ENCODE measurements around the gene UGT1A8. TPM values are rescaled to one million over a fixed set of nuclear protein-coding genes. Genes with fewer than 3 reads are reported as not detected.

UGT1A8 gene
- total RNA-seq, 1 donor from 2014 or later: not detected

DNA sequence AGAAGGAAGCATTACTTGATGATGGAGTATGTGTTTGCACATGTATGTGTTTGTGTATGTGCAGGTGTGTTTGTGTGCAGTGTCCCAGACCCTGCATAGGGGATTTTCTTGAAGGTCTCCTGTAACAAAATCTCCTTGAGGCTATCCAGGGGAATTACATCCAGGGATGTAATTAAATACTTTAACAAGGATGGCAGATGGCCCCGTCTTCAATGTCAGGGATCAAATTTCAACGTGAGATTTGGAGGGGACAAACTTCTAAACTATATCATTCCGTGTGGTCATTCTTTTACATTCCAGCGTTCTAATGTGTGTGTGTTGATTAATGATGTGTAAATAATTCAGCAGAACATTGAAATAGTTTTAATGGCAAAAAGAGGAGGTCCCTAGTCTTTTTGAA is 57.6 kb downstream of the UGT1A8 start:
- peaks cover 1% of the 10 kb centered on the region for H3K27me3 Mint-ChIP-seq (ENCODE audit: unreplicated experiment)
- peaks cover 4% of the 10 kb centered on the region for H3K4me1 Mint-ChIP-seq (ENCODE audit: unreplicated experiment)
- DNase-seq (ENCODE audit: extremely low spot score, unreplicated experiment): no peak
- peaks cover 3% of the 10 kb centered on the region for H3K9me3 Mint-ChIP-seq (ENCODE audit: unreplicated experiment)
- H3K4me3 Mint-ChIP-seq (ENCODE audit: unreplicated experiment): no peak overlapping the region
- H3K27ac Mint-ChIP-seq (ENCODE audit: unreplicated experiment): no peak overlapping the region
- TF ChIP-seq CTCF (IDR thresholded peaks at IDR 0.05): no peak
- H3K36me3 Mint-ChIP-seq (ENCODE audit: unreplicated experiment): no peaks in the 10 kb centered on the region

- no peak for TF ChIP-seq CTCF (IDR thresholded peaks at IDR 0.05)
- Mint-ChIP-seq H3K9me3 (ENCODE audit: unreplicated experiment) (peaks cover 3% of the 10 kb centered on the region), H3K27me3 (ENCODE audit: unreplicated experiment) (no peaks in the 10 kb centered on the region), H3K4me1 (ENCODE audit: unreplicated experiment) (peaks cover 4% of the 10 kb centered on the region), H3K36me3 (ENCODE audit: unreplicated experiment) (no peaks in the 10 kb centered on the region), H3K4me3 (ENCODE audit: unreplicated experiment) (no peak overlapping the region), H3K27ac (ENCODE audit: unreplicated experiment) (no peak overlapping the region)
- no peak for DNase-seq (ENCODE audit: extremely low spot score, unreplicated experiment)
Observed at GRCh38 chr2:233676046-233676445, 58.6 kb downstream of the UGT1A8 start.

- peaks cover 4% of the 10 kb centered on the region for H3K4me1 Mint-ChIP-seq (ENCODE audit: unreplicated experiment)
- no peaks in the 10 kb centered on the region for H3K36me3 Mint-ChIP-seq (ENCODE audit: unreplicated experiment)
- no peaks in the 10 kb centered on the region for H3K9me3 Mint-ChIP-seq (ENCODE audit: unreplicated experiment)
- peaks cover 9% of the 10 kb centered on the region for H3K27me3 Mint-ChIP-seq (ENCODE audit: unreplicated experiment)
- no peak for TF ChIP-seq CTCF (IDR thresholded peaks at IDR 0.05)
- DNase-seq (ENCODE audit: extremely low spot score, unreplicated experiment): no peak
- no peak overlapping the region for H3K27ac Mint-ChIP-seq (ENCODE audit: unreplicated experiment)
- no peak overlapping the region for H3K4me3 Mint-ChIP-seq (ENCODE audit: unreplicated experiment)
Observed at GRCh38 chr2:233679196-233679595, 61.8 kb downstream of the UGT1A8 start.

GRCh38 chr2:233680361-233681045 is 63.1 kb downstream of the UGT1A8 start:
- no peak for DNase-seq (ENCODE audit: extremely low spot score, unreplicated experiment)
- H3K4me1 Mint-ChIP-seq (ENCODE audit: unreplicated experiment): peaks cover 4% of the 10 kb centered on the region
- H3K27ac Mint-ChIP-seq (ENCODE audit: unreplicated experiment): no peak overlapping the region
- H3K36me3 Mint-ChIP-seq (ENCODE audit: unreplicated experiment): no peaks in the 10 kb centered on the region
- no peak for TF ChIP-seq CTCF (IDR thresholded peaks at IDR 0.05)
- no peaks in the 10 kb centered on the region for H3K9me3 Mint-ChIP-seq (ENCODE audit: unreplicated experiment)
- peaks cover 9% of the 10 kb centered on the region for H3K27me3 Mint-ChIP-seq (ENCODE audit: unreplicated experiment)
- H3K4me3 Mint-ChIP-seq (ENCODE audit: unreplicated experiment): no peak overlapping the region

DNA sequence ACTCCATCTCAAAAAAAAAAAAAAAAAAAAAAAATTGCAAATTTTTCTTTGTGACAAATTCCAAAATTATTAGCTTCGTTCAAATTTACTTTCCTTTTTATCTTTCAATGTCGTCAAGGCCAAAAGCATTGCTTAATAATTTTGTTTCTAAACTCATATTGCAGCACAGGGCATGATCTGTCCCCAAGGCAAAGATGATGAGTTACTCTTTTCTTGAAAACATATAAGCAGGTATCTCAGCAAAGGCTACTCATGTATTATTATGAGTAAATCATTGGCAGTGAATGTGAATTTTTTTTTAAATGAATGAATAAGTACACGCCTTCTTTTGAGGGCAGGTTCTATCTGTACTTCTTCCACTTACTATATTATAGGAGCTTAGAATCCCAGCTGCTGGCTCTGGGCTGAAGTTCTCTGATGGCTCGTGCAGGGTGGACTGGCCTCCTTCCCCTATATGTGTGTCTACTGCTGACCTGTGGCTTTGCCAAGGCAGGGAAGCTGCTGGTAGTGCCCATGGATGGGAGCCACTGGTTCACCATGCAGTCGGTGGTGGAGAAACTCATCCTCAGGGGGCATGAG is 64.2 kb downstream of the UGT1A8 start, which contains the start of gene UGT1A7:
Gene UGT1A7, plus strand, starts transcription at position 381 of the 579 bp plus-strand sequence. Its CDS starts 37 bp downstream, at position 418.
- peaks cover 13% of the 10 kb centered on the region for H3K27me3 Mint-ChIP-seq (ENCODE audit: unreplicated experiment)
- no peaks in the 10 kb centered on the region for H3K9me3 Mint-ChIP-seq (ENCODE audit: unreplicated experiment)
- no peak within 1 kb of the TSS for H3K4me3 Mint-ChIP-seq (ENCODE audit: unreplicated experiment)
- no peak within 1 kb of the TSS for H3K27ac Mint-ChIP-seq (ENCODE audit: unreplicated experiment)
- no peak for DNase-seq (ENCODE audit: extremely low spot score, unreplicated experiment)
- H3K4me1 Mint-ChIP-seq (ENCODE audit: unreplicated experiment): no peaks in the 10 kb centered on the region
- H3K36me3 Mint-ChIP-seq (ENCODE audit: unreplicated experiment): no peaks in the 10 kb centered on the region
- TF ChIP-seq CTCF (IDR thresholded peaks at IDR 0.05): no peak
